Measurements from ENCODE around the gene PTPRN. TPM values are rescaled to one million over a fixed set of nuclear protein-coding genes. Genes with fewer than 3 reads are reported as not detected.

PTPRN gene
- total RNA-seq, 2 donors from 2014 or later: not detected

DNA sequence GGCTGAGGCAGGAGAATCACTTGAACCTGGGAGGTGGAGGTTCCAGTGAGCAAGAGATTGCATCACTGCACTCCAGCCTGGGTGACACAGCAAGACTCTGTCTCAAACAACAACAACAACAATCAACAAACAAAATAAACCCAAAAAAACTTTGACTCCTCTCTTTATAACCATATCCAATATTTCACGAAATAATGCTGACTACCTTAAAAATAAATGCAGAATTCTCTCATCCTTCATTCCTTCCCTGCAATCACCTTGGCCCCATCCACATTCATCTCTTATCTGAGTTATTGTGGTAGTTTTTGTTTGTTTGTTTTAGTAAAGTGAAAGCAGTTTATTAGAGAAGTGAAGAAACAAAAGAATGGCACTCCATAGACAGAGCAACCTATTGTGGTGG is 3.2 kb downstream of the PTPRN start:
- Histone ChIP-seq H3K36me3 (no peaks in the 10 kb centered on the region), H3K27me3 (replicated peaks; ENCODE audit: insufficient read depth) (no peaks in the 10 kb centered on the region), H3K27ac (no peak overlapping the region), H3K4me1 (ENCODE audit: control insufficient read depth in 1 of 2, low read depth in 2 of 2) (peaks cover 0 to 4% of the 10 kb centered on the region in 2 donors), H3K9me3 (no peaks in the 10 kb centered on the region), H3K4me3 (no peak overlapping the region)
- ATAC-seq (ENCODE audit: insufficient number of reproducible peaks, low FRiP score, low read depth) (no peak), DNase-seq (ENCODE audit: low spot score) (no peak)
- TF ChIP-seq, protein P1, sequence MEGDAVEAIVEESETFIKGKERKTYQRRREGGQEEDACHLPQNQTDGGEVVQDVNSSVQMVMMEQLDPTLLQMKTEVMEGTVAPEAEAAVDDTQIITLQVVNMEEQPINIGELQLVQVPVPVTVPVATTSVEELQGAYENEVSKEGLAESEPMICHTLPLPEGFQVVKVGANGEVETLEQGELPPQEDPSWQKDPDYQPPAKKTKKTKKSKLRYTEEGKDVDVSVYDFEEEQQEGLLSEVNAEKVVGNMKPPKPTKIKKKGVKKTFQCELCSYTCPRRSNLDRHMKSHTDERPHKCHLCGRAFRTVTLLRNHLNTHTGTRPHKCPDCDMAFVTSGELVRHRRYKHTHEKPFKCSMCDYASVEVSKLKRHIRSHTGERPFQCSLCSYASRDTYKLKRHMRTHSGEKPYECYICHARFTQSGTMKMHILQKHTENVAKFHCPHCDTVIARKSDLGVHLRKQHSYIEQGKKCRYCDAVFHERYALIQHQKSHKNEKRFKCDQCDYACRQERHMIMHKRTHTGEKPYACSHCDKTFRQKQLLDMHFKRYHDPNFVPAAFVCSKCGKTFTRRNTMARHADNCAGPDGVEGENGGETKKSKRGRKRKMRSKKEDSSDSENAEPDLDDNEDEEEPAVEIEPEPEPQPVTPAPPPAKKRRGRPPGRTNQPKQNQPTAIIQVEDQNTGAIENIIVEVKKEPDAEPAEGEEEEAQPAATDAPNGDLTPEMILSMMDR (IDR thresholded peaks at IDR 0.05): no peak

DNA sequence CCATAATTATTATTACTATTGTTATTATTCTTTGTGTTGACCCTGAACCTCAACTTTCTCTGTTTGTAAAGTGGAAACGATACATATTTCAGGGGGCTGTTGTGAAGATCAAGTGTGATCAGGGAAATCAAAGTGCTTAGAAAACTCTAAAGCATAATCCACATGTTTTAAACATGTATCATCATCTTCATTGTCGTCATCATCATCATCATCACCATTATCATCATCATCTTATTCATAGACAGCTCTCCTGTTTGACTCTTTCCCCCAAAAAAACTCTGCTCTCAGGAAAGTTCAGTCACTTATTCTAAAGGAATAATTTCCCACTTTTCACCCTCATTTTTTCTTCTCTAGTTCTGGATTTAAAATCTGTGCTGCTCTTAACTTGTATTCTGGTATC is 5.0 kb downstream of the PTPRN start:
- H3K27me3 ChIP-seq (replicated peaks; ENCODE audit: insufficient read depth): no peaks in the 10 kb centered on the region
- H3K27ac ChIP-seq: no peak overlapping the region
- peaks cover 0 to 4% of the 10 kb centered on the region in 2 donors for H3K4me1 ChIP-seq (ENCODE audit: control insufficient read depth in 1 of 2, low read depth in 2 of 2)
- DNase-seq (ENCODE audit: low spot score) (no peak), ATAC-seq (ENCODE audit: insufficient number of reproducible peaks, low FRiP score, low read depth) (no peak)
- H3K9me3 ChIP-seq: no peaks in the 10 kb centered on the region
- no peaks in the 10 kb centered on the region for H3K36me3 ChIP-seq
- no peak overlapping the region for H3K4me3 ChIP-seq
- TF ChIP-seq, protein P1 (IDR thresholded peaks at IDR 0.05): no peak

- DNase-seq (ENCODE audit: low spot score): no peak
- no peaks in the 10 kb centered on the region for H3K27me3 ChIP-seq (replicated peaks; ENCODE audit: insufficient read depth)
Observed at GRCh38 chr2:219302412-219302968, 6.7 kb downstream of the PTPRN start.

GRCh38 chr2:219300022-219300421 is 9.2 kb downstream of the PTPRN start:
- no peaks in the 10 kb centered on the region for H3K9me3 ChIP-seq
- H3K4me1 ChIP-seq (ENCODE audit: control insufficient read depth in 1 of 2, low read depth in 2 of 2): peaks cover 0 to 8% of the 10 kb centered on the region in 2 donors
- ATAC-seq (ENCODE audit: insufficient number of reproducible peaks, low FRiP score, low read depth) (no peak), DNase-seq (ENCODE audit: low spot score) (no peak)
- no peak overlapping the region for H3K27ac ChIP-seq
- TF ChIP-seq, protein P1 (IDR thresholded peaks at IDR 0.05): no peak
- H3K36me3 ChIP-seq: no peaks in the 10 kb centered on the region
- H3K27me3 ChIP-seq (replicated peaks; ENCODE audit: insufficient read depth): no peaks in the 10 kb centered on the region
- no peak overlapping the region for H3K4me3 ChIP-seq

More at GRCh38 chr2:219302412-219302968, 6.7 kb downstream of the PTPRN start:
- no peak for ATAC-seq (ENCODE audit: insufficient number of reproducible peaks, low FRiP score, low read depth)
- no peaks in the 10 kb centered on the region for H3K9me3 ChIP-seq
- no peak overlapping the region for H3K4me3 ChIP-seq
- no peaks in the 10 kb centered on the region for H3K36me3 ChIP-seq
- no peak overlapping the region for H3K27ac ChIP-seq
- peaks cover 0 to 4% of the 10 kb centered on the region in 2 donors for H3K4me1 ChIP-seq (ENCODE audit: control insufficient read depth in 1 of 2, low read depth in 2 of 2)
- TF ChIP-seq, protein P1 (IDR thresholded peaks at IDR 0.05): no peak

GRCh38 chr2:219299372-219299760 is 9.8 kb downstream of the PTPRN start:
- Histone ChIP-seq H3K4me3 (no peak overlapping the region), H3K27ac (no peak overlapping the region), H3K4me1 (ENCODE audit: control insufficient read depth in 1 of 2, low read depth in 2 of 2) (peaks cover under 1 to 11% of the 10 kb centered on the region in 2 donors), H3K36me3 (no peaks in the 10 kb centered on the region), H3K9me3 (no peaks in the 10 kb centered on the region), H3K27me3 (replicated peaks; ENCODE audit: insufficient read depth) (no peaks in the 10 kb centered on the region)
- ATAC-seq (ENCODE audit: insufficient number of reproducible peaks, low FRiP score, low read depth): no peak
- TF ChIP-seq, protein P1 (IDR thresholded peaks at IDR 0.05): no peak
- DNase-seq (ENCODE audit: low spot score): no peak

Measured in thoracic aorta (tissue), 2 donors.